Cardiac fibroblast (primary cell): ENCODE data around the gene SCG5.

ENCODE experiments used
- DNase-seq, 2 donors: peaks; one replicate each; pipeline versions ENCODE4 v3.0.0 to v3.0.0-alpha.2; 2010; ENCODE audit warnings: low read depth in 2 of 2
- H3K4me3 ChIP-seq, 2 donors: replicated peaks in 1 of 2; 1 replicate in 1 of 2; 2 replicates in 1 of 2; pipeline ENCODE4 v1.5.1; 2011; ENCODE audit warnings: low read depth in 2 of 2, low read length in 2 of 2, mild to moderate bottlenecking in 2 of 2, moderate library complexity in 1 of 2
- TF ChIP-seq, protein P1 (sequence below): IDR thresholded peaks from one replicate; pipeline ENCODE4 v1.5.1; 2011; ENCODE audit warnings: low read depth, mild to moderate bottlenecking, low read length, inconsistent platforms

SCG5 gene

DNA sequence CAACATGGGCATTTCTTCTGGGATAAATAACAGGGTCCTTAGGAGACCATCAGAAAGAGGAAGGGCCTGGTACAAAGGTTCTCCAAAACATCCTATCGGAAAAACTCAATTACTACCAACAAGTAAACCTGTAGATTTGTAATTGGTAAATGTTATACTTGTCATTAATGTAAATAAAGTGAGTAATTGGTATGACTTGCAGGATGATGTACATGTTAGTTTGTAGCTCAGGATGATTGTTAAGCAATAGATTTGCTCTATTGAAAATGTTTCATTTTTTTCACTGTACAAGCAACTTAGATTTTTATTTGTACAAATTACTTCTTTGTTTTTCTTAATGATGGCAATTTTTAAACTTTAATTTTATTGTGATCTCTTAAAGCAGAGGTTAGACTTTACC, 3.8 kb upstream of the SCG5 start:
- H3K4me3 ChIP-seq: no peak overlapping the region
- no peak for DNase-seq
- TF ChIP-seq, protein P1, sequence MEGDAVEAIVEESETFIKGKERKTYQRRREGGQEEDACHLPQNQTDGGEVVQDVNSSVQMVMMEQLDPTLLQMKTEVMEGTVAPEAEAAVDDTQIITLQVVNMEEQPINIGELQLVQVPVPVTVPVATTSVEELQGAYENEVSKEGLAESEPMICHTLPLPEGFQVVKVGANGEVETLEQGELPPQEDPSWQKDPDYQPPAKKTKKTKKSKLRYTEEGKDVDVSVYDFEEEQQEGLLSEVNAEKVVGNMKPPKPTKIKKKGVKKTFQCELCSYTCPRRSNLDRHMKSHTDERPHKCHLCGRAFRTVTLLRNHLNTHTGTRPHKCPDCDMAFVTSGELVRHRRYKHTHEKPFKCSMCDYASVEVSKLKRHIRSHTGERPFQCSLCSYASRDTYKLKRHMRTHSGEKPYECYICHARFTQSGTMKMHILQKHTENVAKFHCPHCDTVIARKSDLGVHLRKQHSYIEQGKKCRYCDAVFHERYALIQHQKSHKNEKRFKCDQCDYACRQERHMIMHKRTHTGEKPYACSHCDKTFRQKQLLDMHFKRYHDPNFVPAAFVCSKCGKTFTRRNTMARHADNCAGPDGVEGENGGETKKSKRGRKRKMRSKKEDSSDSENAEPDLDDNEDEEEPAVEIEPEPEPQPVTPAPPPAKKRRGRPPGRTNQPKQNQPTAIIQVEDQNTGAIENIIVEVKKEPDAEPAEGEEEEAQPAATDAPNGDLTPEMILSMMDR: no peak

DNA sequence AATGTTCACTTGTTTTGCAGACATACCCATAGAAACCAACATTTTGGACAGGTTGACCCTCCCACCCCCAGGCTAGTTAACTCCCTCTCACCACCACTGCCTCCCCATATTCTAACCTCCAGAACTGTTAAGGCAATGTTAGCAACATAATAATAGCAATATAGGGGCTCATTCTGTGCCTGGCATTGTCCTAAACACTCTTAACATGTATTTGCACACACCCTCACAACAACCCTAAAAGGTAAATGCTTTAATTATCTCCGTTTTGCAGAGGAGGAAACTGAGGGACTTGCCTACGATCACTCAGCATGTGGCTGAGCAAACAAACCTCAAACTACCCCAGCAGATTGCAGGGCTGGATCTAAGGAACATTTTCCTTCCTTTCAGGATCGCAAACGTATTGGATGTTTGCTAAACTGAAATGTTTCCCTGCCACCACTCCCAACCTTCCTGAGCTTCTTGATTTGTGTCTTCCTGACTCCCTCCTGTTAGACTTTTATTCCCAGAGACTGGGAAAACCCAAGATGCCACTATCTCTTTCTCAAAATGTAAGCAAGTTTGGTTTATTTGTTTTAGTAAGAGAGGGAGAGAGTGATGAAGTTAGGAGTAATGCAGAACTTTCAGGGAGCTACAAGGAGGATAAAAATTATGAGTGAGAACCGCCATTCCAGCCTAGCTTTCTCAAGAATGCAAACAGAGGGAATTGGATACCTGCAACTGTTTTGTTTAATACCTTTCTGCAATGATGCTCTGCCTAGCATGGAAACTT, 1.3 kb downstream of the SCG5 start:
- no peak overlapping the region for H3K4me3 ChIP-seq
- TF ChIP-seq, protein P1: no peak
- no peak for DNase-seq

DNA sequence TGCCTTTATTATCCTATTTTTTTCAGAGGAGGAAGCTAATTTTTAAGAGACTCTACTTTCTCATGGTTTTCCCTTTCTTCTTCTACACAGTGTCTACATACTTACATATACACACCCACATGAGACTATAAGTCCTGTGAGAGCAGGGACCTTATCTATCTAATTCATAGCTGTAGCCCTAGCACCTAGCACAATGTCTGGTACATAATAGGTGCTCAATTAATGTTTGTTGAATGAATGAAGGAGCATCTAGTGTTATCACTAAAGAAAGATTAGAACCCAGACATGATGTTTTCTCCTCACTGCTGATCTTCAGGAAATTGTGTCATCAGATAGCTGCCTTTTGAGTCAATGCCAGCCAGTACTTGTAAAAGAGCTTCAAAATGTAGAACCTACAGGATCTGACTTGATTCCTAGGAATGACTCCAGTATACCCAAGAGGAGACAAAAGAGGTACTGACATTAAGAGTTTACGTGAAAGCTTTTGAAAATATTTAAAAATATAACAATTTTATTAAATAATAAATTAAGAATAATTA, 2.5 kb downstream of the SCG5 start:
- DNase-seq: peak in 1 of 2 donors; percentile 39
- TF ChIP-seq, protein P1: no peak
- H3K4me3 ChIP-seq: no peak overlapping the region

DNA sequence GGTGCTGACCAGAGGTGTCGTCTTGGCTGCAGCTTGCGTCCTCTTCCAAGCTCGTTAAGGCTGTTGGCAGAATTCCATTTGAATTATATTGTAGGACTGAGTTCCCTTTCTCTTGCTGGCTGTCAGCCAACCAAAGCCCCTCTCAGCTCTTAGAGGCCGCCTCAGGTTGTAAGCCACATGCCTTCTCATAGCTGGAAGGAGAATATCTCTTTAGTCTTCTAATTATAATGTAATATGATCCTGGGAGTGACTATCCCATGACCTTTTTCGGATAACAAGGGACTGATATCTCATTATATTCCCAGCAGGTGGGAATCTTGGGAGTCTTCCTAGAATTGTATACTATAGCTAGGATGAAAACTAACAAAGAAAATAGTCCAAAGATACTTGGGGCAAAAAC, 4.8 kb downstream of the SCG5 start:
- H3K4me3 ChIP-seq: no peak overlapping the region
- no peak for DNase-seq
- TF ChIP-seq, protein P1: no peak

DNA sequence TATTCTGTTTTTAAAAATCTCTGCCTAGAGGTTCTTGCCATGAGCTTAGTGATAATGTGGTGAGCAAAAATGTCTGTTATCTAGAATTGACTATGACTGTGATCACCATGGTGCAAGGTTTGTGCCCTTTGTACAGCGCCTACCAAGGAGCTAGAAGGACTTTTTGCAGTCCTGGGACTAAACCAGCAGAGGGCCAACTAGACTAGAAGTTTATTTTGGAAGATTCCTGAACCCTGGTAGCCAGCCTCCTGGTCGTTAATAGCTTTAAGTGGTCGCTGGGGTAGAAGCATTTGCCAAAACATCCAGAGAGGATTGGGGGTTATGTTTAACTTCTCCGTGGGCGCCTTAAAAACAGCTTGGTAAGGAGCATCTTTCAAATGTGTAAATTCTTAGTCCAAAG, 7.8 kb downstream of the SCG5 start:
- peak; percentile 47 to 55 for DNase-seq
- TF ChIP-seq, protein P1: peak; percentile 52

DNA sequence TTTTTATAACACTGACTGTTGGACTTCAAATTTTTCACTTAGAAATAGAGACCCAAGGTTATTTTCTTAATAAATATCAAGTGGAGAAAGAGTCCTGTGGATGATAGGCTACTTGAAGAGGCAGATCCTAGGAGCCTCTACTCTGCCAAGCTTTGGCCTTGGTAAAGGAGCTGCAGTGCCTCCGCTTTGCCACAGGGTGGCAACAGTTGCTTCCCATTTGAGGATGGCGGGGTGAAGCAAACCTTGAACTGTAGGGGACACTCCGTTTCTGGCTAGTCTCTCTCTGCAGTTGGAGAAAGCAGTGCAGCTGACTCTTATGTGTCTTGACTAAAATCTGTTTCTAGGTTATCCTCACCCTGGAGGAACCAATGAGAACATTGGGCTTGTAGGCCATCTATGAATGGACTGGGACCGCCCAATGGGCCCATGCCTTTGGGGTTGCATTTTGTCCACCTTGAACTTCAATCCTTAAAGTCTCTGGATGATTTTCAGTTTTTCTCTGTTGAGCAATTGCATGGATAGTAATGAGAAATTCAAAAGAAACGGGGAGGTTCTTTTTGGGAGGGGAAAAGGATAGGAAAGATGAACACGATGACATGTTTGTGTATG, 9.8 kb downstream of the SCG5 start:
- TF ChIP-seq, protein P1: peak; percentile 96
- peak; percentile 80 to 82 for DNase-seq
- no peak overlapping the region for H3K4me3 ChIP-seq

More for the DNA sequence above, 7.8 kb downstream of the SCG5 start:
- H3K4me3 ChIP-seq: no peak overlapping the region
